ENCODE results near the gene MUC15. TPM values are rescaled to one million over a fixed set of nuclear protein-coding genes. Genes with fewer than 3 reads are reported as not detected.
"Not testable (repeated sequence)": the region's sequence is repeated elsewhere in the genome, so short reads cannot be mapped to it uniquely, and the experiment has no call there.

MUC15 gene
- total RNA-seq, 1 donor from 2014 or later = 8.3 TPM

DNA sequence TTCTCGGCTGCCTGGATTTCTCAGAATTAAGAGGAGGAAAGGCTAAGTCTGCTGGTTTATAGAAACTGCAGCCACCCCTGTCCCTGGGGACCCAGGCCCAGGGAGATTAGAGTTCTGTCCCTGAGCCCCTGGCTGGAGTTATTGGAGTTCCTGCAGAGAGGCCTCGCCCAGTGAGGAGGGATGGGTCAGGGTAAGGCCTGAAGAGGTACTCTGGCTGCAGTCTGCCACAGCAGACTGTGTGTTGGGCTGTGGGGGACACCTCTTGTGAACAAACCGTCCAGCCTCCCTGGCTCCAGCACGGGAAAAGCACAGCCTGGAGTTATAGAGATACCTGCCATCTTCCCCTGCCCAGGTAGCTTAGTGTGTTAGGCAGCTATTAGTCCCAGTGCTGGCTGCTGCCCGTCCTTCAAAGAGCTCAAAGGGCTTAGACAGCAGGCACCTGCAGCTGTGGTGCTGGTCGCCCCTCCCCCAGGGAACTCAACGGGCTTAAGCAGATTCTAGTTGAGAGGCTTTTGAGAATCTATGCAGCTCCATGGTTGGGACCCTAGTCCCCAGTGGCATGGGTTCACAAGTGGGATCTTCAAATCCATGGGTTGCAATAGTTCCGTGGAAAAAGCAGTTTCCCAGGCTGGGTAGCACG is 36.6 kb upstream of the MUC15 start:
- intact Hi-C loops (cut with DNase I) = no loop called here
- TF ChIP-seq CTCF (IDR thresholded peaks at IDR 0.05) (no peak), POLR2A (IDR thresholded peaks at IDR 0.05) (no peak), POLR2AphosphoS5 (IDR thresholded peaks at IDR 0.05; ENCODE audit: insufficient read depth in 1 of 2, low read depth in 1 of 2) (no peak)
- no peaks in the 10 kb centered on the region for H3K36me3 ChIP-seq
- no peaks in the 10 kb centered on the region for H3K4me1 ChIP-seq
- H3K27me3 ChIP-seq = no peaks in the 10 kb centered on the region
- no peak overlapping the region for H3K27ac ChIP-seq
- H3K9me3 ChIP-seq = no peaks in the 10 kb centered on the region
- no peak for DNase-seq (ENCODE audit: extremely low spot score in 2 of 2)
- H3K4me3 ChIP-seq = no peak overlapping the region

DNA sequence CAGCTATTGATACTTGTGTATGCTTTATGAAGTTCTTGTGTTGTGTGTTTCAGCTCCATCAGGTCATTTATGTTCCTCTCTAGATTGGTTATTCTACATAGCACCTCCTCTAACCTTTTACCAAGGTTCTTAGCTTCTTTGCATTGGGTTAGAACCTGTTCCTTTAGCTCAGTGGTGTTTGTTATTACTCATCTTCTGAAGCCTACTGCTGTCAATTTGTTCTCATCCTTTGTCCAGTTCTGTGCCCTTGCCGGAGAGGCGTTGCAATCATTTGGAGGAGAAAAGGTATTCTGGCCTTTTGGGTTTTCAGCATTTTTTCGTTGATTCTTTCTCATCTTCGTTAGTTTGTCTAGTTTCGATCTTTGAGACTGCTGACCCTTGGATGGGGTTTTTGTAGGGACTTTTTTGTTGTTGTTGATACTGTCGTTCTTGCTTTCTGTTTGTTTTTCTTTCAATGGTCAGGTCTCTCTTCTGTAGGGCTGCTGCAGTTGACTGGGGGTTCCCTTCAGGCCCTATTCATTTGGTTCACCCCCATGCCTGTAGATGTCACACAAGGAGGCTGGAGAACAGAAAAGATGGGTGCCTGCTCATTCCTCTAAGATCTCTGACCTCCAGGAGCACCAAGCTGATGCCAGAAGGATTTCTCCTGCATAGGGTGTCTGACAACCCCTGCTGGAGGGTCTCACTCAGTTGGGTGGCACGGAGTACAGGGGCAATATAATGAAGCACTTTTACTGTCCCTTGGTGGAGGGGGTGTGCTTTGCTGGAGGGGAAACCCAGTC is 35.9 kb upstream of the MUC15 start:
- H3K4me1 ChIP-seq = no peaks in the 10 kb centered on the region
- H3K27me3 ChIP-seq = no peaks in the 10 kb centered on the region
- DNase-seq (ENCODE audit: extremely low spot score in 2 of 2) = no peak
- no peak overlapping the region for H3K27ac ChIP-seq
- no peaks in the 10 kb centered on the region for H3K9me3 ChIP-seq
- no peak overlapping the region for H3K4me3 ChIP-seq
- no peaks in the 10 kb centered on the region for H3K36me3 ChIP-seq
- intact Hi-C loops (cut with DNase I) = no loop called here
- TF ChIP-seq POLR2AphosphoS5 (IDR thresholded peaks at IDR 0.05; ENCODE audit: insufficient read depth in 1 of 2, low read depth in 1 of 2) = no peak
- no peak for TF ChIP-seq CTCF (IDR thresholded peaks at IDR 0.05)
- TF ChIP-seq POLR2A (IDR thresholded peaks at IDR 0.05) = no peak

- TF ChIP-seq CTCF (IDR thresholded peaks at IDR 0.05) (no peak), POLR2AphosphoS5 (IDR thresholded peaks at IDR 0.05; ENCODE audit: insufficient read depth in 1 of 2, low read depth in 1 of 2) (no peak), POLR2A (IDR thresholded peaks at IDR 0.05) (no peak)
- no peaks in the 10 kb centered on the region for H3K27me3 ChIP-seq
- no peak overlapping the region for H3K4me3 ChIP-seq
- H3K4me1 ChIP-seq = no peaks in the 10 kb centered on the region
- intact Hi-C loops (cut with DNase I) = no loop called here
- H3K36me3 ChIP-seq = no peaks in the 10 kb centered on the region
- DNase-seq (ENCODE audit: extremely low spot score in 2 of 2) = no peak
- H3K27ac ChIP-seq = no peak overlapping the region
- H3K9me3 ChIP-seq = no peaks in the 10 kb centered on the region
Observed at GRCh38 chr11:26599876-26600434, 27.9 kb upstream of the MUC15 start.

DNA sequence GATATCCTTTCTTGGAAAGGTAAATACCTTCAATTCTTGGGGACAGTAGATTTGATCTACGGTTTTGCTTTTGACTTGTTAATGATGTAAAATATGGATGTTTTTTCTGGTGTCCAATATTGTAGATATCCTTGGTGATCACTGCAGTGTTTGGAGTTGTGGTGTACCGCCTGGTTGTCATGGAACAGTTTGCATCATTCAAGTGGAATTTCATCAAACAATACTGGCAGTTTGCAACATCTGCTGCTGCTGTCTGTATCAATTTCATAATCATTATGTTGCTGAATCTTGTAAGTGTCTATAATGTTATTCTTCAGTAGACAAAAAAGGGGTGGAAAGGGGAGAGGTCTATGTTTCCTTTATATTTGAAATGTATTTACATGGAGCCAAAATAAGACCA is 27.4 kb upstream of the MUC15 start:
- Histone ChIP-seq H3K27me3 (no peaks in the 10 kb centered on the region), H3K27ac (no peak overlapping the region), H3K4me3 (no peak overlapping the region), H3K4me1 (no peaks in the 10 kb centered on the region), H3K9me3 (no peaks in the 10 kb centered on the region), H3K36me3 (no peaks in the 10 kb centered on the region)
- intact Hi-C loops (cut with DNase I) = no loop called here
- TF ChIP-seq POLR2AphosphoS5 (IDR thresholded peaks at IDR 0.05; ENCODE audit: insufficient read depth in 1 of 2, low read depth in 1 of 2) (no peak), CTCF (IDR thresholded peaks at IDR 0.05) (no peak), POLR2A (IDR thresholded peaks at IDR 0.05) (no peak)
- no peak for DNase-seq (ENCODE audit: extremely low spot score in 2 of 2)

DNA sequence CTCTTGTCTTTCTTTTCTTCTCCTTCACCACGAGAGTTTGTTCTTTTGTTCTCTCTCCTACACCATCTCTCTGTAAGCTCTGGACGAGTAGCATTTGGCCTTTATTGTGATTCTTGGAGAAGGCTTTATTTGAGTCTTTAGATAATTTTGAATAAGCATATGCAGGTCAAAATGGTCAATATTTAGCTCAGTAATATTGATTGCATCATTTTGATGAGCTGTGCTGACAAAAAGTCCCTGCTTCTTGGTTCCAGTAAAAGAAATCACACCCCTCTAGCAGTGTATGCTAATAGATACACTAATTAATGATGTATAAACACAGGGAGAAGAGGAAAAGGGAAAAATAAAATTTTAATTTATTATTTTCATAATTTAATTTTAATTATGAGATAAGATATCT is 25.8 kb upstream of the MUC15 start:
- DNase-seq (ENCODE audit: extremely low spot score in 2 of 2) = no peak
- intact Hi-C loops (cut with DNase I) = no loop called here
- Histone ChIP-seq H3K4me1 (no peaks in the 10 kb centered on the region), H3K27me3 (no peaks in the 10 kb centered on the region), H3K9me3 (no peaks in the 10 kb centered on the region), H3K4me3 (no peak overlapping the region), H3K36me3 (no peaks in the 10 kb centered on the region), H3K27ac (no peak overlapping the region)
- TF ChIP-seq CTCF (IDR thresholded peaks at IDR 0.05) = no peak
- TF ChIP-seq POLR2AphosphoS5 (IDR thresholded peaks at IDR 0.05; ENCODE audit: insufficient read depth in 1 of 2, low read depth in 1 of 2) = no peak
- no peak for TF ChIP-seq POLR2A (IDR thresholded peaks at IDR 0.05)

GRCh38 chr11:26597049-26597689 is 25.1 kb upstream of the MUC15 start:
- H3K36me3 ChIP-seq; H3K9me3 ChIP-seq; H3K27ac ChIP-seq; H3K4me3 ChIP-seq; DNase-seq (ENCODE audit: extremely low spot score in 2 of 2); H3K27me3 ChIP-seq; intact Hi-C loops (cut with DNase I); H3K4me1 ChIP-seq: not testable (repeated sequence)

All from vagina (tissue), 2 donors.